GM21515 (cell line): ENCODE data around the gene DLG4.
"Not testable (repeated sequence)": the region's sequence is repeated elsewhere in the genome, so short reads cannot be mapped to it uniquely, and the experiment has no call there.

Experiments used
- ATAC-seq: cut with Tn5 transposase; IDR thresholded peaks from one replicate; pipeline ENCODE4 v1.9.1; 2021; ENCODE audit not compliant: unreplicated experiment

Gene DLG4

DNA sequence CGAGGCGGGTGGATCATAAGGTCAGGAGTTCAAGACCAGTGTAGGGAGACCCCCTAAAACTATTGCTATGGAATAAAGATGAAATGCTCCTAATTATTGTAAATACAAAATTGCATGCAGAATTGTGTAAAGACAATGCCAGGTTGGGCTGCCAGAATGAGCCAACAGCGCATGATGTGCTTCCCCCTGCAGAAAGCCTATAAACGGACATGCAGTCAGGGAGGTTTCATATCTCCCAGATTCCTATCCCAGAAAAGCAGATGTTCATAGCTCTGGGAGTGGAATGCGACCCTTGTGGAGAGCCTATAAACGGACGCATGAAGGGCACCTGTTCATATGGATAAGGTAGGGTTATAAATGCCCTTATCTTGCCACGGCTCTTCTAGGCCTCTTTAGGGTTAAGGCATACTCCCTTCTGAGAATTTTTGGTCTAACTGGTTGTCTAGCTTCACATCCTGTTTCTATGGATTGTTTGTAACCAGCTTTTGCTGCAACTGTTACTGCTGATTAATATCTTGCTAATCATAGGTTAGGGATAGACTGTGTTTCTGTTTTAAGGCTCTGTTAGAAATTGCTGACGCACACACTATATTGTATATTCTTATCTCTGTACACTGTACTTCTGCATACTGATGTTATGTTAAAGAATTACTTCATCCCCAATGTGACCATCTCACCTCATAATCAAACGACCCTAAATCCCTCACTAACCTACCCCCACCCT lies 50.6 kb downstream of the DLG4 start:
- not testable (repeated sequence) for ATAC-seq

DNA sequence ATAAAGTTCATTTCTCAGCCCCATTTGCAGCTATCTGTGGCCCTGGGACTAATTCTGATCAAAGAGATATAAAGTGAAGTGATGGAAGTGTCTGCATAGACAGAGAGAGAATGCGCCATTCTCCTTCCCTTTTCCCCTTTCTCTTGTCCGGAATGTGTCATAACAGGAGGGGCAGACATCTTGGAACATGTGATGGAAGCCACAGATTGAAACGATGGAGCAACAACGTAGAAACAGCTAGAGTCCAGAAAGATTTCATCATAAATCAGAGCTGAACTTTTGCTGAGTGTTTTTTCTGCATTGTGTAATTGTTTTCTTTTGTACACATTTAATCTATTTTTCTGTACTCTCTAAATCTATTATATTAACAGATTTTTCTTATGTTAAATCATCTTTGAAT lies 51.8 kb downstream of the DLG4 start:
- ATAC-seq, result no peak

DNA sequence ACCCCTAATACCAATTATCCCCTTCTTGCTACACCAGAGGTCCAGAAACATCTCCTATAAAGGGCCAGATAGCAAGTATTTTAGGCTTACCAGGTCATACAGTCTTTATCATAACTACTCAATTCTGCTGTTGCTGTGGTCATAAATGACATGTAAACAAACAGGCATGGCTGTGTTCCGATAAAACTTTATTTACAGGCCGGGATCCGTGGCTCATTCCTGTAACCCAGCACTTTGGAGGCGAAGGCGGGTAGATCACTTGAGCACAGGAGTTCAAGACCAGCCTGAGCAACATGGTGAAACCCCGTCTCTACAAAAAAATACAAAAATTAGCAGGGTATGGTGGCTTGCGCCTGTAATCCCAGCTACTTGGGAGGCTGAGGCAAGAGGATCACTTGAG lies 52.8 kb downstream of the DLG4 start:
- no peak for ATAC-seq

DNA sequence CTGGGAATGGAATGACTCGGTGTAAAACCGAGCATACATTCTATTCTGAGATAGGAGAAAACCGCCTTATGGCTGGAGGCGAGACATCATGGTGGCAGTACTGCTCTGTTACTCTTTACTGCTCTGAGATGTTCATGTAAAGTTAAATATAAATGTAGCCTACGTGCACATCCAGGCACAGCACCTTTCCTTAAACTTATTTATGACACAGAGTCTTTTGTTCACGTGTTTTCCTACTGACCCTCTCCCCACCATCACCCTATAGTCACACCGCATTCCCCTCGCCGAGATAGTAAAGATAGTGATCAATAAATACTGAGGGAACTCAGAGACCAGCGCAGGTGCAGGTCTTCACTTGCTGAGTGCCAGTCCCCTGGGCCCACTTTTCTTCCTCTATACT lies 60.1 kb downstream of the DLG4 start:
- not testable (repeated sequence) for ATAC-seq

DNA sequence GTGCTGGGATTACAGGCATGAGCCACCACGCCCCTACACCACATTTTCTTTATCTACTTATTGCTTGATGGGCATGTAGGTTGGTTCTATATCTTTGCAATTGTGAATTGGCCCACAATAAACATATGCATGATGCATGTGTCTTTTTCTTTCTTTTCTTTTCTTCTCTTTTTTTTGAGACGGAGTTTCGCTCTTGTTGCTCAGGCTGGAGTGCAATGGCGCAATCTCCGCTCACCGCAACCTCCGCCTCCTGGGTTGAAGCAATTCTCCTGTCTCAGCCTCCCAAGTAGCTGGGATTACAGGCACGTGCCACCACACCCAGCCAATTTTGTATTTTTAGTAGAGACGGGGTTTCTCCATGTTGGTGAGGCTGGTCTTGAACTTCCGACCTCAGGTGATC lies 61.2 kb downstream of the DLG4 start:
- not testable (repeated sequence) for ATAC-seq

DNA sequence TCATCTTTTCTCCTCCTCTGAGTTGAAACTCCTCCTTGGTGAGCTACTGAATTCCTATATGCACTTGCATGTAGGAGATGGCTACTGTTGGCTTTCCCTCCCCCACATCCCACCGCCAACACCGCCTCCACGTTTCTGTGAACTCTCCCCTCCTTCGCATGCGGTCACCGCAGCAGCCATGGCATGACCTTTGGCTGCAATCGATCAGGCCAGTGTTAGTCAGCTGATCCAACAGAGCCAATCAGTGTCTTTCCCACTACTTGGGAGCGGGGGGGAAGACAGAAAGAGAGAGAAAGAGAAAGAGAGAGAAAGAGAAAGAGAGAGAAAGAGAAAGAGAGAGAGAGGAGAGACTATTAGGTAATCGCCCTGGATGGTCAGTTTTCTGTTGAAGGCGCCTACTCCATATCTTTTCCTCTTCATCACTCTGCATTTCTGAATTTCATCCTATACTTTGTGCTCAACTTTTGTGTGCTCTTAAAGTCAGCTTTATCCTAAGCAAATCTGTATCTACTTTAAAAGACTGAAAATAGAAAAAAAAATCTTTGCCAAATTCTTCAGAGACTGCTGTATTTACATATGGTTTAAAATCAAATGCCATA lies 63.2 kb downstream of the DLG4 start:
- ATAC-seq, result no peak

DNA sequence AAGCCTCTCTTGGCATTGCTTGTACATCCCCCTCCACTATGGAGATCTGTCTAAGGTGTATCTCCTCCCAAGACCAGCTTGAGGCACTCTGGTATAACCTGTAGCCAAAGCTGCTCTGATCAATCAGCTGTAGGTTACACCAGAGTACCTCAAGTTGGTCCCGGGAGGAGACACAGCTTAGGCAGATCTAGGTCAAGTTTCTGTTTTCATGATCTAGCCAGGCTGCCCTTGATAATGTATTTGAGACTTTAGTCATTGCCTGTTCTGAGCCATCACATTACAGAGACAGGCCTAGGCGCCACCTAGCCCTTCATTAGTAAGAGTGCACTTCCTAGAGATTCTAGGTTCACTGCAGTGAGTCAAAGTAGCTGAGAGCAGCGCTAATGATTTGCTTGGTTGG lies 71.9 kb downstream of the DLG4 start:
- ATAC-seq, result no peak

DNA sequence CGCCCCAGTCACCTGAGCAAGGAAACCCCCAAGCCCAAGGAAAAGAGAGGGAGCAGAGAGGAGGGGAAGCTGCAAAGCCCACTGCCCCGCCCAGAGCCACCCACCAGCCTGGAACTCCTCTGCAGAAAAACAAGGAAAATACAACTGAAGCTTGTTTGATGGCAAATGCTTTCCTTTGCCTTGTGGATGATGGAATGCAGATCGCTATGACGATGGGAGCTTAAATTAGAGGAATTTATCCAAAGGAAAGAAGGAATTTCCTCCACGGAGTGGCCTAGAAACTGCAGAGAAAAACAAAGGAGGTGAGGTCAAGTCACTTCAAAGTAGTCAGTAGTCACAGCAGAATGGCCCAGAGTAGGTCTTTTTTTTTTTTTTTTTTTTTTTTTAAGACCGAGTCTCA lies 73.5 kb downstream of the DLG4 start:
- no peak for ATAC-seq

DNA sequence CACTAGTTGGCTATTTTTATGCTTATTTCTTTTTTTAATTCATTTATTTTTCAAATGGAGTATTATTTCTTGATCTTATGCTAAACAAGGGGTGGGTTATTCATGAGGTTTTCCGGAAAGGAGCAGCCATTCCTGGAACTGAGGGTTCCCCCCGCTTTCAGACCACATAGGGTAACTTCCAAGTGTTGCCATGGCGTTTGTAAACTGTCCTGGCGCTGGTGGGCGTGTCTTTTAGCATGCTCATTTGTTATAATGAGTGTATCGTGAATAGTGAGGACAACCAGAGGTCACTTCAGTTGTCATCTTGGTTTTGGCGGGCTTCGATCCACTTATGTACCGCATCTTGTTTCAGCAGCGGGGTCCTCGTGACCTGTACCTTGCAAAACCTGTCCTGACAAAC lies 75.4 kb downstream of the DLG4 start:
- no peak for ATAC-seq

DNA sequence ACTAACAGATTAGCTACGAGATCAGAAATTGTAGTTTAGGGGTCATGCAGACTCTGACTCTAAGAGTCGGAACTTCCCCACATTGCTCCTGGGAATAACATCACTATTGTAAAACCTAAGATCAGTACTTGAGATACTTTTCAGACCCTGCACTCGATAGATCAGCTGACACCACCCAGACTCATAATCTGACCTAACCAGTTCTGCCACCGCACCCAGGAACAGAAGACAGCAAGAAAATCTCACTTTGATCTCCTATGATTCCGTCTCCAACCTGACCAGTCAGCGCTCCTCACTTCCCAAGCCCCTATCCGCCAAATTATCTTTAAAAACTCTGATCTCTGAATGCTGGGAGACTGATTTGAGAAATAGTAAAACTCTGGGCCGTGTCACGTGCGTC lies 77.8 kb downstream of the DLG4 start:
- no peak for ATAC-seq

DNA sequence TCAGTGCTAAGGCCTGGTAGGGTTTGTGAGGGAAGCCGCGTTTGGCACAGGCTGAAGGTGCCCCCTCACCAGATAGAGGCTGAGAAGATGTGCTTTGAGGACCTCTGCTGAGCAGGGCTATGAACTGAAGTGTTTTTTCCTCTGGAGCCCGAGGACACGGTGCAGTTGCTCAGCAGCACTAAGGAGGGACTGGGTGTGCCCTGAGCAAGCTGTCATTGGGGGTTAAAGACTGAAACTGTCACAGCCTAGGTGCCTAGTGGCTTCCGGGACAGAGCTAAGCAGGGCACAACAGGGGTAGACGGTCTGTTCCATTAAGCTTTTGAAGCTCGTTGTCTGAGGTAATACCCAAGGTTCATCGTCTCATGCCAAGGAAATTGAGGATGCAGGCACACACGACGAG lies 80.2 kb downstream of the DLG4 start:
- no peak for ATAC-seq

DNA sequence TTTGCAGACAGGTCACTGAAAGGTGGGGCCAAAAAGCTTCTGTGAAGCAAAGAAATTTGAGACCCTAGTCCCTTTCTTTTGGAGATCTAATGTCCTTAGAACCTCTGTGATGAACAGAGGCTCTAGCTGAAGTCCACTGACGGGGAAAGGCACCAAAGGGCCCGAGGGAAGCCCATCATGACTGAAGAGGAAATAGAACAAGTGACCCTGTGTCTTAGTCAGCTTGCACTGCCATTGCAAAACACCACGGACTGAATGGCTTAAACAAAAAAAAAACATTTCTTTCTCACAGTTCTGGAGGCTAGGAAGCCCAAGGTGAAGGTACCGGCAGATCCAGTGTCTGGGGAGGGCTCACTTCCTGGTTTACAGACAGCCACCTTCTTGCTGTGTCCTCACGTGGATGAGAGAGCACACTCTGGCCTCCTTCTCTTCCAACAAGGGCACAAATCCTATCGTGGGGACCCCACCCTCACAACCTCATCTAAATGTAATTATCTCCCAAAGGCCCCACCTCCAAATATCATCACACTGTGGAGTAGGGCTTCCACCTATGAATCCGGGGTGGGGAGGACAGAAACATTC lies 80.7 kb downstream of the DLG4 start:
- ATAC-seq, result no peak

DNA sequence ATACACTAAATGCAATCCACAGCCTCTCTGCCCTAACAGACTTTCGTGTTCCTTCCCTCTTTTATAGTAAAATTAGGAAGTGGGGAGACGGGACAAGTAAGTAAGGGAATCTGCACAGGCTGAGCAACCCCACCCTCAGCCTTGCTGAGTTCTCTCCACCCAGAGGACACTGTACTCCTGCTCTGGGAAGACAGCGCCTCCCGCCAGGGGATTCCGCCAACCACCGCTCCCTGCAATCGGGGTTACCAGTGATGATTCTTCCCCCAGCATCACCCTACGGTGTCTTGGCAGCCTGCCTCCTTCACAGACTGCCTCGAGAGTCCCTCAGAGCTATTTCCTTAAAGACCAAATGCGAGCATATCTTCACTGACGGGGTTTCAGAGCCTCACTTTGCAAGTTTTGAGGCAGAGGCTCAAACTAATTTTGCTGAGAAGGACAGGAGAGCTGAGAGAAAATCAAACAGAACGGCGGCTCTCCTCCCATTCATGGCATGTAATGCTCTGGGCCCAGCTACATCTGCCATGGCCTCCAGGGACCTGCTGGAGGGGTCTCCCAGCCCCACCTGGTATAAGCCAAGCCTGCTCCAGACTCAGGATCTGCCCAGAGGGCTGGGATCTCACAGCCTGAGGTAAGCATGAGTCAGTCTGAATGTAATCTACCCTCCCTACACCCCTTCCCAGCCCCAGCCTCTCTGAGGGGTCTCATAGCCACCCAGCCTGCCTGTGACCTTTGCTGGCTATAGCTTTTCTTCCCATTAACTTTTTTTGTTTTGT lies 82.3 kb downstream of the DLG4 start:
- ATAC-seq, result no peak
